ENCODE results near the gene RAPGEF6.

- TF ChIP-seq EZH2 (IDR thresholded peaks at IDR 0.05) (no peak), POLR2AphosphoS5 (IDR thresholded peaks at IDR 0.05; ENCODE audit: borderline replicate concordance, low read depth, low read length) (no peak)
These were observed 245.7 kb downstream of the RAPGEF6 start for GRCh38 chr5:131389096-131389868.

Data from SK-N-MC (cell line).